Hematopoietic multipotent progenitor cell (in vitro differentiated cells): ENCODE data around the gene HEBP1. TPM values are rescaled to one million over a fixed set of nuclear protein-coding genes. Genes with fewer than 3 reads are reported as not detected.

Source experiments
- small RNA-seq: library from RNA; depleted of rRNA; stranded (forward); fragments of <200 nt; gene quantifications from one replicate; pipeline ENCODE3, GENCODE V24; 2012
- total RNA-seq: library from RNA; depleted of rRNA; stranded (reverse); fragments of >200 nt; gene quantifications from one replicate; pipeline ENCODE4 v1.2.3, GENCODE V29; 2012

Gene HEBP1
- total RNA-seq, 1 donor = 18.9 TPM

Small RNA genes lying within 50 kb of the gene (small RNA-seq; reads per million reads assigned to genes)
- gene RF00604 = not detected

Other genes with a start within 250 kb of the HEBP1 start
- 2.7 TPM for gene APOLD1, start 214.6 kb downstream of the HEBP1 start, total RNA-seq
- 38.0 TPM for gene DDX47, start 186.9 kb downstream of the HEBP1 start, total RNA-seq
- 0.27 TPM for gene GPRC5A, start 108.7 kb downstream of the HEBP1 start, total RNA-seq
- not detected for gene GPRC5D, start 48.1 kb downstream of the HEBP1 start, total RNA-seq
- 12.7 TPM for gene FAM234B, start 44.1 kb upstream of the HEBP1 start, total RNA-seq
- under 0.01 TPM for gene GSG1, start 103.4 kb upstream of the HEBP1 start, total RNA-seq
- gene EMP1, start 196.5 kb upstream of the HEBP1 start, total RNA-seq = 99.6 TPM